ENCODE data around the gene IL2RA.
"Not testable (repeated sequence)": the region's sequence is repeated elsewhere in the genome, so short reads cannot be mapped to it uniquely, and the experiment has no call there.

The IL2RA gene

DNA sequence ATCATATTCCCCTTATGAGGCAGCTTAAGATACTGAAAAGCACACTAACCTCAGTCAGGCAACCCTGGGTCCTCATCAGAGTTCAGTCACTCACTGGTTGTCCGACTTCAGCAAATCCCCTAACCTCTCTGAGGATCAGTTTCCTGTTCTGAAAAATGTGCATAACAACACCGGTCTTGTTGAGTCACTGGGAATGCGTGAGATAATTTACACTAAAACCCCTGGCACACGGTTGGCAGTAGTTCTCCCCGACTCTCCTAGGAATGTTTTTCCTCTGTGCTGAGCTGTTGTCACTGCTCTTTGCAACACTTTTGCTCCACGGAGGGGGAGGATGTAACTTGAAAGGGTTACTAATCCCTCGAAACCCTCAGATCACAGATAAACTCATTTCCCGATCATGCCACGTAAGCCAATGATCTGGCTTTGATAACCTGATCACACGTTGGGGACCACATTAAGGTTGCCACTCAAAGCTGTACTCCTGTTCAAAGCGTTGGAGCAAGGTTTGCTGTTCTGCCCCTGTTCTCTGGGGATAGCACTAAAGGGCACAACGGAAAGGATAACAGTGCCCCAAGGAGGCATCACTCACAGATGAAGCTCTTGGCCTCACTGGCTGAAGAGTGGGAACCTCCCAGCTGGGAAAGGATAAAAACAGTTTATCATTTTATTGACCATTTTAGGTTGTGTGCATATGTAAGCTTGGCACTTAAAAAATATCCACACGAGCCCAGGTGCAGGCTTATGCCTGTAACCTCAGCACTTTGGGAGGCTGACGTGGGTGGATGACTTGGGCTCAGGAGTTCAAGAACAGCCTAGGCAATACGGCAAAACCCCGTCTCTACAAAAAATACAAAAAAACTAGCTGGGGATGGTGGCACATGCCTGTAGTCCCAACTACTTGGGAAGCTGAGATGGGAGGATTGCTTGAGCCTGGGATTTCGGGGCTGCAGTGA, 21.6 kb upstream of the IL2RA start:
- no peak for DNase-seq

DNA sequence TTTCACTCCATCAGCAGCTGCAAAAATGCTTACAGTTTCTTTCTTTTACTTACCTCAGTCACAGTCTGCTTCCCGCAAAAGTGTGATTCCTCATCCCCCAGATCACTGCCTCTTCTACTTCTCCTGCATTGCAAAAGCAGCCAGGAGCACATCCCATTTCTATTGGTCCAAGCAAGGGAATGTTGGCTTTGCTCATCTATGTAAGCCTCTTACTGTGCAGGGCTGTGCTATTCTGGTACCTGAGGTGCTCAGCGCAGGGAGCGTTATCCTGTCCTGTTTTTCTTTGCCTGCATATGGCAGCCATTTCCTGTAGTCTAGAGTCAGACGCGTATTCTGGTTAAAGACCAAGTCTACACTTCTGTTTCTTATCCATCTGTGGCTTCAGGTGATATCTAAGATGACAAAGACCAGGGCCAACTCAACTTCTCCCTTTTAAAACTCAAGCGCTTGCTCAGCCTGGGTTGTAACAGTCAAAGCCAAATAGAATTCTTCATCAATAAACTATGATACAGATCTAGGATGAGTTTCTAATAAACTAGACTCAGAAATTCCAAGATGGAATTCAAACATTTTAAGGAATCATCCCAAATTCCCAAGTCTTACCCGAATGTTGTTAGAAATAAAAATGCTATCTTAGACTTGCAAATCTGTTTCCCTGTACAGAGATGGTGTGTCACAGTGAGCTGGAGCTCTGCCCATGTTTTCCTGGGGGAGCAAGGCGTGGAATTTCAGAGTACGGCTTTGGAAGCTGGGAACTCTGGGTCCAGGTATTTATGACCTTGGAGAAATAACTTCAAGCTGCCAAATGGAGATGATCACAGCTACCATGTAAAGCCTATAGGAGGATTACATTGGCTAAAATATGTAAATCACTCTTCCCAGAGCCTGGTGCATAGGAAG, 20.6 kb upstream of the IL2RA start:
- no peak for DNase-seq

DNA sequence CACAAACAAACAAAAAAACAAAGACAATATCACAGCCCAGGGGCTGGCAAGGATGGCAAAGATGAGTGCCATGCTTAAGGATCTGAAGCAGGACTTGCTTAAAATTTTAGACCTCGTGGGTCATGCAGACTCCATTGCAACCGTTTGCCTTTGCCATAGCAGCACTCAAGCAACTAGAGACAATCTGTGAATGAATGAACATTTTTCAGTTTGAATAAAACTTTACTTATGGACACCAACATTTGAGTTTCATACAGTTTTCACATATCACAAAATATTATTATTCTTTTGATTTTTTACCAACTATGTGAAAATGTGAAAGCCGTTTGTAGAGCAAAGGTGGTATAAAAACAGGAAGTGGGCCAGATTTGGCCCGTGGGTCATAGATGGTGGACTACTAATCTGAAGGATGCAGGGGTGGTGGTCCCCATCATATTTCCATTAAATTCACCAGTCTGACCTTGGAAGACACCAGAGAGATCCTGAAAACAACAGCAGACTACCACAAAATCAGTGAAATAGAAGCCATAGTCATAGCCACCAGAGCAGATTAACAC, 18.3 kb upstream of the IL2RA start:
- DNase-seq, result no peak

DNA sequence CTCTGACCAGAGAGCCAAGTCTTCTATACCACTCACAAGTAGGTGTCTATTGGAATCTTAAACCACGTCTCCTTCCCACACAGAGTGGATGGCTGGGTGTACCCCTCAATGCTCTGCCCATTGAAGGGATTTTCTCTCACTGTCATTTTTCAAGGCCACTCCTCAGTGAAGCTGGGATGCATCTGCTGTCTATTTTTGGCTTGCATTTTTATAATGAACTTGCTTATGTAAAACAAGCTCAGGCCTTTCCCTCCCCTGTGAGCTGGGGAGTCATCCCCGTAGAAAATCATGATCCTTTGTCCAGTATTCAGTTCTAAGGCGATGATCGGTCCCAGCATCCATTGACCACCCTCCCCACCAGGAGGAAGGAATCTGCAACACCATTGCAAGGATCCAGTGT, 16.9 kb upstream of the IL2RA start:
- DNase-seq, result no peak

DNA sequence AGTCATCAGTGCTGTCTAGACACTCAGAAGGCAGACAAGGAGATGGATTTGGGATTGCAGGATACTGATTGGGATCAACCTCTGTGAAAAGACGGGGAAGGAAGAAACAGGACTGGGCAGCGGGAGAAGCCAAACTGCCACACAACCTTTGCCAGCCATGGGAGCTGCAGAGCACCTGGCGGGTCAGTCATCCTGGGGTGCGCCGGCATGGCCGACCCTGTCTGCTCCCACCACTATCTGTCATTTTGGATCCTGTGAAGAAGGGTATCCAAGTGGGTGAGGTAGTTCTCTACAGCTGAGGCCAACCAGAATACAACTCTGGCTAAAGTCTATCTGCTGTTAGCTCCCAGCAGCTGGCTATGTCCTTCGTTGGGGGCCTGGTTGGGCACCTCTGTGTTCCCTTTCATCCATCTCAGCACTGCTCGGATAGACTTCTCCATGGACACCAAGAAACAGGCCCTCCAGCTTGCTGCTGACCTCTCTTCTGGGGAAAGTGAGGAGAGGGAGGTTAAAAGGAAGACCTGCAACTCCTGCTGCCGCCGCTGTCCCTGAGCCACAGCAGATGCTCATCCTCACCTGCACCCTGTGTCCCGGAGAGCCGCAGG, 15.0 kb upstream of the IL2RA start:
- no peak for DNase-seq

GRCh38 chr10:6074489-6075301, 12.5 kb upstream of the IL2RA start:
- no peak for DNase-seq

GRCh38 chr10:6072215-6072934, 10.2 kb upstream of the IL2RA start:
- no peak for DNase-seq

DNA sequence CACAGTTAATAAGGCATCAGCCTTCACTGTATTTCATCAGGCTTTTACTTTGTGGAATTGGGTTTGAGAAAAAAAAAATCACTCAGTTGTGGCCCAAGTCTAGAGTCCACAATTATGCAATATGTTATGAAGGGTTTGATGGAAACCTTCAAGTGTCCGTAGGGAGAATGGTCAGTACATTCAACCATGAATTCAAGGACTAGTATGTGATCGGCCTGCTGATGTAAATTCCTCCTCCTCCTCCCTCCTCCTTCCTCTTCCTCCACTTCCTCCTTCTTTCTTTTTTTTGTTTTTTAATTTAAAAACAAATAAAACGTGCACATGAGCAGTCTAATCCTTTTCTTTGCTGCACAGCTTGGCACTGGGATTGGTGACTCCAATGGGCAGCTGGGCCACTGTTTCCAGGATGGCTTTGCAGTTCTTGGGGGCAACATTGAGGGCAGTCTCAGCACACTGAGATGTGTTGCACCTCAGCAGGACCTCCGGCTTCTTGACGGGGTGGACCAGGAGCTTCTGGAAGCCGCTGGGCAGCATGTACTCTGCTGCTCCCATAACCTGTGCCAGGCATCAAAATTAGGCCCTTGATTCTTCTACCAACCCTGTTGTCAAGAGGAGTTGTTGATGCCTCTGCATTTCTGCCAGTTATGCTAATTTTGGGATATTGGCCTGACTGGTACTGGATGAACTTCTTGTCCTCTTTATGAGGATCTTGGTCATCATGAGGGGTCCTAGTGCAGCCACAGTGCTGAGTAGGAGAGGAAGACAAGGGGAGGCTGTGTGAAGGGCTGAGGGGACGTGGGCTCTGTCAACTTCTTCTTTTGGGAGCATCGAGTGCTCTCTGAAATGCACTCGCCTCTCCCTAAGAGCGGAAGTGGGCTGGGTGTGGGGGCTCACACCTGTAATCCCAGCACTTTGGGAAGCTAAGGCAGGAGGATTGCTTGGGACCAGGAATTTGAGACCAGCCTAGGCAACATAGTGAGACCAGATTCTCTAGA, 9.3 kb upstream of the IL2RA start:
- DNase-seq, result no peak

- no peak for DNase-seq
These were observed 8.5 kb upstream of the IL2RA start for GRCh38 chr10:6070660-6071059.

GRCh38 chr10:6069081-6069931, 7.1 kb upstream of the IL2RA start:
- no peak for DNase-seq

- peak in 2 of 56 donors; percentile 10 to 25 for DNase-seq
These were observed 6.3 kb upstream of the IL2RA start for GRCh38 chr10:6068422-6068821.

DNA sequence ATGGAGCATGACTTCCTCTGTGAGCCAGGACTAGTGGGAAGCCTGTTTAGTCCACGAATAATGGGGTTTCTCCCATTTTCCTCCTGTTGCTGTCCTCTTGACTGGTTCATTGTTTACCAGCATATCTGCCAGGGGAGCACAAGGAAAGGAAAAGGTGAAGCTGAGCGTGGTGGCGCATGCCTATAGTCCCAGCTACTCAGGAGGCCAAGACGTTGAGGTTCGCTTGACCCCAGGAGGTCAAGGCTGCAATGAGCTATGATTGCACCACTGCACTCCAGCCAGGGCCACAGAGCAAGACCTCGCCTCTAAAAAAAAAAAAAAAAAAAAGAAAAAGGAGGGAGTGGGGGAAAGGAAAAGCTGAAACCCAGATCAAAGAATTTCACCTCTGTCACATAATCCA, 5.8 kb upstream of the IL2RA start:
- DNase-seq, result no peak

- no peak for DNase-seq
These were observed 5.3 kb upstream of the IL2RA start for GRCh38 chr10:6067457-6067856.

DNA sequence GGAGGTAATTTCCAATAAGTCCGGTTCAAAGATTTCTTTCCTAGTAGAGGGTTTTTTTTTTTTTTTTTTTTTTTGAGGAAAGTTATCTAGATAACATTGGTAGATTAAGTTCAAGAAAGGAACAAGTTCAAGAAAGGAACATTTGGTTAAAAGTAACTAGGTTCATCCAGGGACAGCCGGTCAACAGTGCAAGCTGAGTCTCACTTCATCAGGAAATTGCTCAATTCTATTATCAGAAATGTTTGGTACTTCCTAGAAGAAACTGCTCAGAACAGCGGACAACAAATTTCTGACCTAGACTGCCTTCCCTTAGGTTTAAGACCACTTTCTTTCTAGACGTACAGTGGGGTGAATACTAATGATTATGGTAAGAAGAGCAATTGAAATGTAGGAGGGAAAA, 3.7 kb upstream of the IL2RA start:
- DNase-seq, result no peak

DNA sequence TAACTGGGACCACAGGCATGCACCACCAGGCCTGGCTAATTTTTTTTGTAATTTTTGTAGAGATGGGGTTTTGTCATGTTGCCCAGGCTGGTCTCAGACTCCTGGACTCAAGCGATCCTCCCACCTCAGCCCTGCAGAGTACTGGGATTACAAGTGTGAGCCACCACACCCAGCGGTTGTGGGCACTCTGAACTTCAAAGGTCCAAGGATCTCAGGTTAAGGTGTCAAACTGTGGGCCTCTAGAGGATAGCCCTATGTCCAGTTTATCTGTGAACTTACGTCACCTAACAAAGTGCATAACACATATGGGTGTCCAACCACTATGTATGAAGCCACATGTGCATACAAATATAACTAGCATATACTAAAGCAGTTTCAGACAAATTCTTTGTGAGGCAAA, 3.2 kb upstream of the IL2RA start:
- DNase-seq, result no peak

DNA sequence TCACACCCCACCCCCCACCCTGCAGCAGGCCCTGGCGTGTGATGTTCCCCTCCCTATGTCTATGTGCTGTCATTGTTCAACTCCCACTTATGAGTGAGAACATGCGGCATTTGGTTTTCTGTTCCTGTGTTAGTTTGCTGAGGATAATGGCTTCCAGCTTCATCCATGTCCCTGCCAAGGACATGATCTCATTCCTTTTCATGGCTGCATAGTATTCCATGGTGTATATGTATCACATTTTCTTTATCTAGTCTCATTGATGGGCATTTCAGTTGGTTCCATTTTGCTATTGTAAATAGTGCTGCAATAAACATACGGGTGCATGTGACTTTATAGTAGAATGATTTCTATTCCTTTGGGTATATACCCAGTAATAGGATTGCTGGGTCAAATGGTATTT, 2.6 kb upstream of the IL2RA start:
- DNase-seq, result not testable (repeated sequence)

DNA sequence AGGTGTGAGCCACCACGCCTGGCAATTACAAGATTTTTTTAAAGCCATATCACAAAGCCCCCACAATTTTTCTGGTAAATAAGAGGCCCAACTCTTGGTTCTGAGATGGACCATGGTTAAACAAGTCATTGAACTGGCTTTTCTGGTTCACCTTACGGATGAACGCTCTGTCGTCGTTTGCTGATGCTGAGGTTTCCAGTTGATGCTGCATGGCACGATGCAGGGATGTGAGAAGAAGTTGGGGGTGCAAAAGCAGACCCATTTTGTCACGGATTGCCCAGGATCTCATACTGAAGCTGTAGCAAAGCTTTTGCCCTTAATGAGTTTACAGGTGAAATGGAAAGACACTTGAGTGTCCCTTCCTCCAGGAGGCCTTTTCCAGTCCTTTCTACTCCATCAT, 2.0 kb upstream of the IL2RA start:
- DNase-seq, result no peak

DNA sequence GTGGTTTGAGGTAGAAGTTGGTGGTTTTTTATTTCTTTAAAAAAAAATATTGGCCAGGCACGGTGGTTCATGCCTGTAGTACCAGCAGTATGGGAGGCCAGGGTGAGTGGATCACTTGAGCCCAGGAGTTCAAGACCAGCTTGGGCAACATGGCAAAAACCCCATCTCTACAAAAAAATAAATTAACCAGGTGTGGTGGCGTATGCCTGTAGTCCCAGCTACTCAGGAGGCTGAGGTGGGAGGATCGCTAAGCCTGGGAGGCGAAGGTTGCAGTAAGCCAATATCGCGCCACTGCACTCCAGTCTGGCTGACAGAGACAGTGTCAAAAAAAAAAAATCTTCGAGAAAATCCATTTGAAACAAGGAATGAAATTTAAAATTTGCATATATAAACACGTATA, 1.1 kb downstream of the IL2RA start:
- DNase-seq, result no peak
